Mucosa of stomach (tissue), 1 donor: ENCODE results near the gene FRY.

Experiments used
- H3K27me3 ChIP-seq: one replicate; pipeline ENCODE4 v1.7.0; 2013; ENCODE audit warnings: mild to moderate bottlenecking, low read length; ENCODE audit not compliant: control insufficient read depth, insufficient read depth
- H3K36me3 ChIP-seq: one replicate; pipeline ENCODE4 v1.7.0; 2013; ENCODE audit warnings: low read length; ENCODE audit not compliant: control insufficient read depth, insufficient read depth
- H3K4me1 ChIP-seq: one replicate; pipeline ENCODE4 v1.7.0; 2013; ENCODE audit warnings: mild to moderate bottlenecking, low read length; ENCODE audit not compliant: control insufficient read depth, insufficient read depth
- H3K4me3 ChIP-seq: one replicate; pipeline ENCODE4 v1.7.0; 2013; ENCODE audit warnings: low read length
- H3K9ac ChIP-seq: one replicate; pipeline ENCODE4 v1.7.0; 2013; ENCODE audit warnings: mild to moderate bottlenecking, low read length, moderate library complexity
- H3K9me3 ChIP-seq: one replicate; pipeline ENCODE4 v1.7.0; 2013; ENCODE audit warnings: mild to moderate bottlenecking, low read length, moderate library complexity; ENCODE audit not compliant: control insufficient read depth
- donor health status: Pancreatic carcinoma.

FRY gene

DNA sequence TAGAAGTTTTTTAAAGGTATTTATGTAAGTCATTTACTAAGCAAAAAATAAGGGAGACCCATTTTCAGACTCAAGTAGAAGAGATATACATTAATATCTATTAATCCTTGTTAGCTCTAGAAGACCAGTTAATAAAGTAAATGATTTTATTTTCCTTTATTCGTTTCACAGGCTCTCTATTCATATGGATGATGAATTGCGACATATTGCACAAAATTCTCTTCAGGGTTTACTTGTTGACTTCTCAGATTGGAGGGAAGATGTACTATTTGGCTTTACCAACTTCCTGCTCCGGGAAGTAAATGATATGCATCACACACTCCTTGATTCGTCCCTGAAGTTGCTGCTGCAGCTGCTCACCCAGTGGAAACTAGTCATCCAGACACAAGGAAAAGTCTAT is 139.3 kb downstream of the FRY start:
- no peak overlapping the region for H3K9ac ChIP-seq
- H3K27me3 ChIP-seq, result no peaks in the 10 kb centered on the region
- no peaks in the 10 kb centered on the region for H3K9me3 ChIP-seq
- no peak overlapping the region for H3K4me3 ChIP-seq
- H3K4me1 ChIP-seq, result no peaks in the 10 kb centered on the region
- H3K36me3 ChIP-seq, result no peaks in the 10 kb centered on the region

DNA sequence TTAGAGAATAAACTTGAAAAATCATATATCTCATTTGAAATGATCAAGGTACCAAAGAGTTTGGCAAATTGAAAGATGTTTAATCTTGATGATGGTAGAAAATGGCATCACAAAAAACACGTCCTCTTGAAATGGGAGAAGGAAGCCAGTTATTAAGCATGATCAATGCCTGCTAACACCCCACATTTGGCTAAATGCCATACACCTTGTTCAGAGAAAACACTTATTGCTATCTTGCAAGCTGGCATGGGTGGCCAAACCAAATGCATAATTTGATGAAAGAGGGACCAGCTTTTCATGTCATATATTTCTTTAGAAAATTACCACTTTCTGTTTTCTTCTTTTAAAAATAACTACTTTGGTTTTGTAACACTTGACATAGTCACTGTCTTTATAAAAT is 142.3 kb downstream of the FRY start:
- H3K36me3 ChIP-seq, result no peaks in the 10 kb centered on the region

DNA sequence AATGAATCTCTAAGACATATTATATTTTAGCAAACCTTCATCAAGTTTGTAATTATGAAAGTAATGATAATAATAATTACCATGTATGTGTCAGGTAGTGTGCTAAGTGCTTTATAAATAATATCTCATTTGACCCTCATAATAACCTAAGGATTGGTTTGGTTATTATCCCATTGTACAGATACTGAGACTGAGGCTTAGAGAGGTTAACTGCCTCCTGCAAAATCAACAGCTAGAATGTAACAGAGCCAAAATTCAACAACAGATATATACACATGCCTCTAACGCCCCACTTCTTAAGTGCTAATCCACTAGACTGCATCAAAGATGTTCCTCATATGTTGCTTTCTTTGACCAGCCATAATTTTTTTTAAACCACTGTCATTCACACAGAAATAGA is 142.8 kb downstream of the FRY start:
- Histone ChIP-seq H3K27me3 (no peaks in the 10 kb centered on the region), H3K4me3 (no peak overlapping the region), H3K9ac (no peak overlapping the region), H3K36me3 (no peaks in the 10 kb centered on the region), H3K9me3 (no peaks in the 10 kb centered on the region), H3K4me1 (no peaks in the 10 kb centered on the region)

More for the DNA sequence above, 142.3 kb downstream of the FRY start:
- Histone ChIP-seq H3K4me1 (no peaks in the 10 kb centered on the region), H3K9ac (no peak overlapping the region), H3K27me3 (no peaks in the 10 kb centered on the region), H3K4me3 (no peak overlapping the region), H3K9me3 (no peaks in the 10 kb centered on the region)

DNA sequence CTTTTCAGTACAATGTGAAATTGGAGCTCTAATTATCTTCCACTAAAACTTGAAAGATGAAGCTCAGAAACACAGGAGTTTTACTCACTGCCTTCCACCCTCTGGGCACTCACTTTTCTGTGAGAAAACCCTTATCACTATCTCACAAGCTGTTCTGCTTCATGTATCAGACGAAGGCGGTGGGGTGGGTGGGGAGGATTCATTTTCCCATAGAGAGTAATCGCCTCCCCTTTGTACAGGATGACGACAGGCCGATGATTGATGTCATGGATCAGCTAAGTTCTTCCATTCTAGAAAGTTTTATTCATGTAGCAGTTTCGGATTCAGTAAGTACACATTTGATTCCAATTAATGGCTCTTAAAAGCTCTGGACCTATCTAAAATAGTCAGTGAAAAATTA is 143.7 kb downstream of the FRY start:
- no peak overlapping the region for H3K4me3 ChIP-seq
- no peaks in the 10 kb centered on the region for H3K4me1 ChIP-seq
- H3K9me3 ChIP-seq, result no peaks in the 10 kb centered on the region
- no peaks in the 10 kb centered on the region for H3K36me3 ChIP-seq
- no peak overlapping the region for H3K9ac ChIP-seq
- no peaks in the 10 kb centered on the region for H3K27me3 ChIP-seq

DNA sequence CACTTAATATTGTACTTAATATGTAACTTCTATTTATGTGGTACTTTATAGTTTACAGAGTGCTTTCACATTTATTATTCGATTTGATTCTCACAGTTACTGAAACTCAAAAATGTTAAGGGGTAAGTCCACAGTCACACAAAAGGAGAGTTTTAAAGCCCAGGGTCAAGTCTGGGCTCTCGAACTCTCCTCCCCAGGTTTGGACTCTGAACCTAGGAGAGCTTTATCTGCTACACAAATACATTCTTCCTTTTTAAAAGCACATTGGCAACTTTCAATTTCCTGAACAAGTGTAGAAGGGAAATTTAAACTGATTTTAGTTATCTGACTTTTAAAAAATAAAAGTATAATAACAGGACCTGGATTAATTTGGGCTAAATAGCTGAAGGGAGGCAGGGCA is 144.4 kb downstream of the FRY start:
- Histone ChIP-seq H3K9me3 (no peaks in the 10 kb centered on the region), H3K36me3 (no peaks in the 10 kb centered on the region), H3K4me1 (no peaks in the 10 kb centered on the region), H3K9ac (no peak overlapping the region), H3K4me3 (no peak overlapping the region), H3K27me3 (no peaks in the 10 kb centered on the region)

DNA sequence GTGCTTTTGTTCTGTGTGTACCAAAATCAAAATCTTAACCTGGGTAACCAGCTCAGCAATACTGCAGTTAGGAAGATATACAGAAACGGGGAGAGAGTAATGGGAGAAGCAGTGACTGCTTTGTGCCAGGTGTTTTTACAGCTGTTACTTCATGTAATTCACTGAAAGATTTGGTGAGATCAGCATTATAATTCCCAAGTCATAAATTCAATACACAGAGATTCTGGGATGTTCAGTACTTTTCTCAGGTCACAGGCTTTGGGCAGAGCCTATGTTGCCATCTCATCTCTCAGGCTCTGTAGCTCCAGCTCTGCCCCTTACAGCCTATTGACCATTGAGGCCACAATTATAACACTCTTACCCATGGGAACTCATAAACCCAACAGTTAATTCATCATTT is 145.1 kb downstream of the FRY start:
- Histone ChIP-seq H3K36me3 (no peaks in the 10 kb centered on the region), H3K9ac (no peak overlapping the region), H3K4me1 (no peaks in the 10 kb centered on the region), H3K9me3 (no peaks in the 10 kb centered on the region), H3K4me3 (no peak overlapping the region), H3K27me3 (no peaks in the 10 kb centered on the region)

DNA sequence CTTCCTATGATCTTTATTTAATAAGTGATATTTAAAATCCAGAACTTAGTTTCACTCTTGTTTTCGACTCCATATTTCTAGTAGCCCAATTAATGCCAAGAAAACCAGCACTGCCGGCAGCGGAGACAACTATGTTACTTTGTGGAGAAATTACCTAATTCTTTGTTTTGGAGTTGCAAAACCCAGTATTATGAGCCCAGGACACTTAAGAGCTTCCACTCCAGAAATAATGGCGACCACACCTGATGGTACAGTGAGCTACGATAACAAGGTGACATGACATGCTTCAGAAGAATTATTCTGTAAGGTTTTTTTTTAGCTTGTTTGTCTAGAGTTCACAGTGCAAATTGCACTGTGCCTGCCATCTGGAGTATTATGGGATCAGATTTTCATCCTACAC is 147.2 kb downstream of the FRY start:
- no peaks in the 10 kb centered on the region for H3K36me3 ChIP-seq
- no peaks in the 10 kb centered on the region for H3K9me3 ChIP-seq

DNA sequence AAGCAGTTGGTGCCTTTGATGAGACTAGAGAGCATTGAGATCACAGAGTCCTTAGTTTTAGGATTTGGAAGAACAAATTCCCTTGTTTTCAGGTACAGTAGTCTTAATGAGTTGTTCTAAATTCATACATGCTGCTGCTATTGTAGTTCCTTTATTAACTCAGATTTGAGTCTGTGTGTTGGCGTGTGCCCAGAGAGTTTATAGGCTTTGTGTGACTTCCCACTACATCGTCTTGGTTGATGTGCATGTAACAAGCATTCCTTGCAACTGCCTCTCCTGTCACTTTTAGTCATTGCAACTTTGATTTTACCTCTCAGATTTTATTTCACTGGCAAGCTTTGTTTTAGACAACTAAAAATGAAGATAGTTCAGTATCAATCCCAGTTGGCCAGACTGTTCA is 148.1 kb downstream of the FRY start:
- Histone ChIP-seq H3K4me1 (no peaks in the 10 kb centered on the region), H3K9me3 (no peaks in the 10 kb centered on the region), H3K27me3 (no peaks in the 10 kb centered on the region), H3K36me3 (peaks cover 1% of the 10 kb centered on the region), H3K9ac (no peak overlapping the region), H3K4me3 (no peak overlapping the region)

More for the DNA sequence above, 147.2 kb downstream of the FRY start:
- no peaks in the 10 kb centered on the region for H3K4me1 ChIP-seq
- no peaks in the 10 kb centered on the region for H3K27me3 ChIP-seq
- H3K4me3 ChIP-seq, result no peak overlapping the region
- H3K9ac ChIP-seq, result no peak overlapping the region

DNA sequence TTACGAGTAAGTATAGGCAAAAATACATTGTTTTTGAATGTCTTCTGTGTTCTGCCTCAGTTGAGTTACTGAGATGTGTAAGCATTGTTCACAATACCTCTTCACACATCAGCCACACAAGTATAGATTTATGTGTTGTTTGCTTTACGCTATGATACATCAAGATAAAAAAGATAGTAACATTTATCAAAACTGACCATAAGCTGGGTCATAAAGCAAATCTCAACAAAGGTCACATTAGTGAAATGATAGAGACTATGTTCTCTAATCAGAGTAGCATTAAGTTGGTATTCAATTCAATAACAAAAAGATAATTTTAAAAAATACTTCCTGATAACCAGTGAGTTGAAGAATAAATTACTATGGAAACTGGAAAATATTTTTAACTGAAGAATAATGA is 156.1 kb downstream of the FRY start:
- Histone ChIP-seq H3K4me1 (no peaks in the 10 kb centered on the region), H3K36me3 (peaks cover 5% of the 10 kb centered on the region), H3K4me3 (no peak overlapping the region), H3K9ac (no peak overlapping the region), H3K9me3 (no peaks in the 10 kb centered on the region), H3K27me3 (no peaks in the 10 kb centered on the region)

DNA sequence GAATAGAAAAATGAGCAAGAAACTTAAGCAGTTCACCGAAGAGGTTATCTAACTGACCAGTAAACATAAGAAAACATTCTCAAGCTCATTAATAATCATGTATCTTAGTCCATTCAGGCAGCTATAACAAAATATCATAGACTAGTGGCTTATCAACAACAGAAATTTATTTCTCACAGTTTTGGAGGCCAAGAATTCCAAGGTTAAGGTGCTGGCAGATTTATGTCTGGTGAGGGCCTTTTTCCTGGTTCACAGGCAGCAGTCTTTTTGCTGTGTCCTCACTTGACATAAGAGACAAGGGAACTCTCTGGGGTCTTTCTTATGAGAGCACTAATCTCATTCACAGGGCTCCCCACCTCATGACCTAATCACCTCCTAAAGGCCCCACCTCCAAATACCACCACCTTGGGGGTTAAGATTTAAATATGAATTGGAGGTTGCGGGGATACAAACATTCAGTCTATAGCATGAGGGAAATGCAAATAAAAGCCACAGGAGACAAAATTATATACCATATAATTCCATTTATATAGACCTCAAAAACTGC is 160.0 kb downstream of the FRY start:
- Histone ChIP-seq H3K9me3 (no peaks in the 10 kb centered on the region), H3K4me3 (no peak overlapping the region), H3K4me1 (no peaks in the 10 kb centered on the region), H3K27me3 (no peaks in the 10 kb centered on the region), H3K9ac (no peak overlapping the region), H3K36me3 (no peaks in the 10 kb centered on the region)

DNA sequence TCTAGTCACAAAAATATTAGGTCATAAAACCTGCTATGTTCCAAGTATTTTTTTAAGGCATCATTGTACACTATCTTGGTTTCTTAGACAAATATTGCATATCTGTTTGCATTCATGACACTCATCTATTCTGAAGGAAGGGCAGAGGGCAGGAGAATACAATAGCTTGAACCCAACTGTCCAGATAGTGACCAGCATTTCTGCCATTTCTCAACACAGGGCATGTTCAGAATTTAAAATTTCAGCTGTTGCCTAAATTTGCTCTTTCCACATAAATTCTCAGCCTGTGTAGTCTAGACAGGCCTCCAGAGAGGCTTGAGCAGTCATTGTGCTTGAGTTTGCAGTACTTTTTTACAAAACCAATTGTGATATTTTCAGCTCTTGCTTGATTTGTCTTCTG is 164.1 kb downstream of the FRY start:
- Histone ChIP-seq H3K27me3 (no peaks in the 10 kb centered on the region), H3K36me3 (no peaks in the 10 kb centered on the region), H3K4me1 (no peaks in the 10 kb centered on the region), H3K9me3 (no peaks in the 10 kb centered on the region), H3K9ac (no peak overlapping the region), H3K4me3 (no peak overlapping the region)

DNA sequence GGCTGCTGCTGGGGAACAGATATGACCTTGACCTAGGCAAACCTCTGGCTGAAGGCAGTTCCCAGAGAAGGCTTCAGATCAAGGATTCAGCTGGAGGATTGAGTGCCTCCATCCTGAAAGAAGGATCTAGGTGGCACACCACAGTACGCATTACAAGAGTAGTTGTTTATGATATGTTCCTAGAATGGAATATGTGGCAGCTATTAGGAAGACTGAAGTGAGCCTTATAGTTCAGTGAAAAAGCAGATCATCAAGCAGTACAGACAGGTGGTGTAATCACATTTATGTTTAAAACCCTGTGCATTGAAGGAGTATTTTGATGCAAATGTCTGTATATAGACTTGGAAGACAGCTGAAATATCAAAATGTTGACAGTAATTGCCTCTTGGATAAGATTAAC is 167.6 kb downstream of the FRY start:
- Histone ChIP-seq H3K36me3 (no peaks in the 10 kb centered on the region), H3K9me3 (no peaks in the 10 kb centered on the region), H3K4me1 (no peaks in the 10 kb centered on the region), H3K27me3 (no peaks in the 10 kb centered on the region), H3K4me3 (no peak overlapping the region), H3K9ac (no peak overlapping the region)

DNA sequence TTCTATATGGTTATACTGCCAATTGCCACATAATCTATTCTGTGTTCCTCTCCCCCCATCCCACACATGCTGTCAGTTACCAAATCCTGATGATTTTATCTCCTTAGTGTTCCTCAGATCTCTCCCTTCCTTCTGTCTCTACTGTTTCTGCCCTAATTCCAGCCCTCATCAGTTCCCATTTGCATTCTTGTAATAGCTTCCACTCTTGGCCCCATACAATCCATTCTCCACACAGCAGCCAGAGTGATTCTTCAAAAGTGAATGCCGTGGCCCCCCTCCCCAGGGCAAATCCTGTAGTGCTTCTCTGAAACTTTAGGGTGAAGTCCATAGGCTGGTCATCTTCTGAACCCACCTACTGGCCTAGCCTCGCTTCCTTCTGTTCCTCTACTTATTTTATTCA is 169.2 kb downstream of the FRY start:
- Histone ChIP-seq H3K4me1 (peaks cover 5% of the 10 kb centered on the region), H3K9ac (no peak overlapping the region), H3K36me3 (no peaks in the 10 kb centered on the region), H3K9me3 (no peaks in the 10 kb centered on the region), H3K4me3 (no peak overlapping the region), H3K27me3 (no peaks in the 10 kb centered on the region)
